Nephron (organoid): Measurements from ENCODE around the gene UNCX.
"Not testable (repeated sequence)": the region's sequence is repeated elsewhere in the genome, so short reads cannot be mapped to it uniquely, and the experiment has no call there.

Source experiments
- H3K27ac Mint-ChIP-seq, 3 experiments: 2 replicates each; pipeline ENCODE4 v1.8.0; 2020; ENCODE audit warnings: mixed read lengths in 3 of 3, mild to moderate bottlenecking in 2 of 3, moderate library complexity in 1 of 3
- H3K27me3 Mint-ChIP-seq: 2 replicates; pipeline ENCODE4 v1.8.0; 2021; ENCODE audit warnings: low read depth, mild to moderate bottlenecking, moderate library complexity, mixed read lengths
- H3K36me3 Mint-ChIP-seq: 2 replicates; pipeline ENCODE4 v1.8.0; 2020; ENCODE audit warnings: low read depth, mixed read lengths
- H3K4me1 Mint-ChIP-seq: 2 replicates; pipeline ENCODE4 v1.8.0; 2020; ENCODE audit warnings: mixed read lengths
- H3K4me3 Mint-ChIP-seq, 3 experiments: 2 replicates each; pipeline ENCODE4 v1.8.0; 2020; ENCODE audit warnings: mild to moderate bottlenecking in 3 of 3, mixed read lengths in 3 of 3, moderate library complexity in 2 of 3
- H3K9me3 Mint-ChIP-seq: 2 replicates; pipeline ENCODE4 v1.8.0; 2020; ENCODE audit warnings: mixed read lengths
- TF ChIP-seq, protein P1 (sequence below), 3 experiments: fragments of 200-600 bp; sonication (generic); IDR thresholded peaks; one replicate each; pipeline ENCODE4 v1.5.0; 2021; ENCODE audit warnings: antibody characterized with exemption in 3 of 3; ENCODE audit not compliant: unreplicated experiment in 3 of 3

Gene UNCX

DNA sequence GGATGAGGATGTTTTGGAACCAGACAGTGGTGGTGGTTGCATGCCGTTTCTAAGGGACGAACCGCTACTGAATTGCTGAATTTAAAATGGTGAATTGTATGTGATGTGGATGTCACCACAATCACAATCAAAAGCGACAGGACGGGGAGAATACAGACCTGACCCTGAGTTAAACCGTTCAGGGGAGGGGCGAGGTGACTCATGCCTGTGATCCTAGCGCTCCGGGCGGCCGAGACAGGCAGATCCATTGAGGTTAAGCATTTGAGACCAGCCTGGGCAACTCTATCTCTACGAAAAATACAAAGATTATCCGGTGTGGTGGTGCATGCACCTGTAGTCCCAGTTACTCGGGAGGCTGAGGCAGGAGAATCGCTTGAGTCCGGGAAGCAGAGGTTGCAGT lies 46.4 kb downstream of the UNCX start:
- Mint-ChIP-seq H3K4me3 (no peak overlapping the region), H3K4me1 (no peaks in the 10 kb centered on the region), H3K9me3 (peaks cover 13% of the 10 kb centered on the region), H3K27me3 (peaks cover 46% of the 10 kb centered on the region), H3K36me3 (peaks cover 8% of the 10 kb centered on the region), H3K27ac (no peak overlapping the region)
- TF ChIP-seq, protein P1, sequence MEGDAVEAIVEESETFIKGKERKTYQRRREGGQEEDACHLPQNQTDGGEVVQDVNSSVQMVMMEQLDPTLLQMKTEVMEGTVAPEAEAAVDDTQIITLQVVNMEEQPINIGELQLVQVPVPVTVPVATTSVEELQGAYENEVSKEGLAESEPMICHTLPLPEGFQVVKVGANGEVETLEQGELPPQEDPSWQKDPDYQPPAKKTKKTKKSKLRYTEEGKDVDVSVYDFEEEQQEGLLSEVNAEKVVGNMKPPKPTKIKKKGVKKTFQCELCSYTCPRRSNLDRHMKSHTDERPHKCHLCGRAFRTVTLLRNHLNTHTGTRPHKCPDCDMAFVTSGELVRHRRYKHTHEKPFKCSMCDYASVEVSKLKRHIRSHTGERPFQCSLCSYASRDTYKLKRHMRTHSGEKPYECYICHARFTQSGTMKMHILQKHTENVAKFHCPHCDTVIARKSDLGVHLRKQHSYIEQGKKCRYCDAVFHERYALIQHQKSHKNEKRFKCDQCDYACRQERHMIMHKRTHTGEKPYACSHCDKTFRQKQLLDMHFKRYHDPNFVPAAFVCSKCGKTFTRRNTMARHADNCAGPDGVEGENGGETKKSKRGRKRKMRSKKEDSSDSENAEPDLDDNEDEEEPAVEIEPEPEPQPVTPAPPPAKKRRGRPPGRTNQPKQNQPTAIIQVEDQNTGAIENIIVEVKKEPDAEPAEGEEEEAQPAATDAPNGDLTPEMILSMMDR (IDR thresholded peaks at IDR 0.05; ENCODE audit: unreplicated experiment in 3 of 3) = no peak

DNA sequence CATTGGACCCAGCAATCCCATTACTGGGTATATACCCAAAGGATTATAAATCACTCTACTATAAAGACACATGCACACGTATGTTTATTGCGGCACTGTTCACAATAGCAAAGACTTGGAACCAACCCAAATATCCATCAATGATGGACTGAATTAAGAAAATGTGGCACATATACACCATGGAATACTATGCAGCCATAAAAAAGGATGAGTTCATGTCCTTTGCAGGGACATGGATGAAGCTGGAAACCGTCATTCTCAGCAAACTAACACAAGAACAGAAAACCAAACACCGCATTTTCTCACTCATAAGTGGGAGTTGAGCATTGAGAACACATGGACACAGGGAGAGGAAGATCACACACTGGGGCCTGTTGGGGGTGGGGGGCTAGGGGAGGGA lies 47.2 kb downstream of the UNCX start:
- H3K4me1 Mint-ChIP-seq, H3K27ac Mint-ChIP-seq, H3K4me3 Mint-ChIP-seq, H3K36me3 Mint-ChIP-seq: not testable (repeated sequence)
- Mint-ChIP-seq H3K9me3 (peaks cover 13% of the 10 kb centered on the region), H3K27me3 (peaks cover 46% of the 10 kb centered on the region)

DNA sequence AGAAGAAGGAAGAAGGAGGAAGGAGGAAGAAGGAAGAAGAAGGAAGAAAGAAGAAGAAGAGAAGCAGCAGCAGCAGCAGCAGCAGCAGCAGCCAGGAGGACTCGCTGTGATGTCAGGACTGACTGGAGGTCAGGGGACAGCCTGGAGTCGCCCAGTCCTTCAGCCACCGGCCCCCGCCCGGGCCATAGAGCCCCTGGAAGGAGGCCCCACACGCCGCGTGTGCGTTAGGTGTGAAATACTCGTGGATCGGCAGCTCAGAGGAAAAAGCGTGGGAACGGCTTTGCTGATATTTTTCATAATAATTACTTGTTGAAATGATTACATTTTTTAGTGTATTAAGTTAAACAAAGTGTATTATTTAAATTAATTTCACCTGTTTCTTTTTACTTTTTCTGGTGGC lies 48.4 kb downstream of the UNCX start:
- Mint-ChIP-seq H3K27me3 (peaks cover 47% of the 10 kb centered on the region), H3K9me3 (peaks cover 13% of the 10 kb centered on the region)

DNA sequence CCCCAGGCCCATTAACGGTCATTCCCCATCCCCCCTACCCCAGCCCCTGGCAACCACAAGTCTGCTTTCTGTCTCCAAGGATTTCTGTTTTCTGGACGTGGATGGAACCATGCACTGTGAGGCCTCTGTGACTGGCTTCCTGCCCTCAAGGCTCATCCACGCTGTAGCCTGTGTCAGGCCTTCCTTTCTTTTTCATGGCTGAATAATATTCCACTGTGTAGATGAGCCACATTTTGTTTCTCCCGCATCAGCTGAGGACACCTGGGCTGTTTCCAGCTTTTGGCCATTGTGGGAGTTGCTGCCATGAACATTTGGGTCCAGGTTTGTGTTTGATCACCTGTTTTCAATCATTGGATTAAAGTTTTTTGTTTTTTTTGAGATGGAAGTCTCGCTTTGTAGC lies 50.0 kb downstream of the UNCX start:
- TF ChIP-seq, protein P1 (IDR thresholded peaks at IDR 0.05; ENCODE audit: unreplicated experiment in 3 of 3) = no peak
- Mint-ChIP-seq H3K9me3 (peaks cover 9% of the 10 kb centered on the region), H3K27ac (no peak overlapping the region), H3K36me3 (peaks cover 5% of the 10 kb centered on the region), H3K4me3 (no peak overlapping the region), H3K4me1 (no peaks in the 10 kb centered on the region), H3K27me3 (peaks cover 51% of the 10 kb centered on the region)

More for the DNA sequence above, 48.4 kb downstream of the UNCX start:
- TF ChIP-seq, protein P1 (IDR thresholded peaks at IDR 0.05; ENCODE audit: unreplicated experiment in 3 of 3) = no peak
- Mint-ChIP-seq H3K4me1 (no peaks in the 10 kb centered on the region), H3K27ac (no peak overlapping the region), H3K4me3 (no peak overlapping the region), H3K36me3 (peaks cover 8% of the 10 kb centered on the region)

DNA sequence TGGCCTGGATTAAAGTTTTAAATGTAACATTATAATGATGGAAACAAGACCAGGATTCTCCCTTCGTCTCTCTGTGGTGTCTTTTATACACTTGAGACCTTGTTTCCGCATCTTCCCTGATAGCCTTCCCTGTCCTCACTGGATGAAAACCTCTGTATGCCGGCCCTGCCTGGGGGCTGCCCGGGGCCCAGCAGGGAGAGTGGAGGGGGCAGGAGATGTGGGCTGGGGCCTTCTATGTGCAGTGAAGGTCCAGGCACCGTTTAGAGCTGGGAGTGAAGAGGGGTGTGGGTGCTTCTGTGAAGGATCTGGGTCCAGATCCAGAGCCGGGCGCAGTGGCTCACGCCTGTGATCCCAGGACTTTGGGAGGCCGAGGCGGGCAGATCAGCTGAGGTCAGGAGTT lies 50.7 kb downstream of the UNCX start:
- Mint-ChIP-seq H3K4me1 (no peaks in the 10 kb centered on the region), H3K4me3 (no peak overlapping the region), H3K27ac (no peak overlapping the region), H3K27me3 (peaks cover 48% of the 10 kb centered on the region), H3K36me3 (peaks cover 3% of the 10 kb centered on the region), H3K9me3 (peaks cover 5% of the 10 kb centered on the region)
- TF ChIP-seq, protein P1 (IDR thresholded peaks at IDR 0.05; ENCODE audit: unreplicated experiment in 3 of 3) = no peak

DNA sequence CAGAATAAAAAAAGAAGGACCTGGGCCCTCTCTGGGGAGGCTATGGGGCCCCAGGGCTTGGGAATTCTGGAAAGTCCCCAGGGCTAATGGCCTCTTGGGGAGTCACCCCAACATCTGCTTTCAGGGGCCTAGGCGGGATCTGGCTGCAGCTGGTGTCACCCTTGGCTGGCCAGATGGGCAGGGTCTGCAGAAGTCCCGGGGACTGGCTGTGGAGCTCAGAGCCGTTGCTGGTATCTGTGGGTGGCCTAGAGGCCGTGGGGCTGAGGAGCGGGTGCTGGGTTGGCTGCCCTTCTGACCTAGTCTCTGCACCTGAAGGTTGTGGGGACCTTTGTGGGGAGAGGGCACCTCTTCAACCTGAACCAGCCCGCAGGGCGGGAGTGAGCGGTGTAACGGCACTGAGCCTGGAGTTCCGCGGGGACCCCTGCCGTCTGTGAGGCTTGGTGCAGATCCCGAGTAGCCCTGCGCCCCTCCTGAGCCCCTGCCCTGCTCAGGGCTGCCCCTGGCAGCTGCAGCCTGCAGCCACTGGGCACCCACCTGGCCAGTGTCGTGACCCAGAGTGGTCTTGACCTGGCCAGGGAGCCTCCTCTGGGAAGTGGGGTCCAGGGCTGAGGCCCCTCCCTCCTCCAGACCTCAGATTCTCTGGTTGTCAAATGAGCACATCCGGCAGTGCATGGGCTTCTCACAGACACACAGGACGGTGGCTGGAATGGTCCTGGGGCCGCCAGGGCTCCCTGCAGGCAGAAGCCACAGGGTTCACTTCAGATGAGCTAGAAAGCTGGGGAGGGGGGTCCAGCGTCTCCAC lies 51.5 kb downstream of the UNCX start:
- TF ChIP-seq, protein P1 (IDR thresholded peaks at IDR 0.05; ENCODE audit: unreplicated experiment in 3 of 3) = no peak
- H3K36me3 Mint-ChIP-seq = no peaks in the 10 kb centered on the region
- H3K27me3 Mint-ChIP-seq = peaks cover 45% of the 10 kb centered on the region
- H3K9me3 Mint-ChIP-seq = no peaks in the 10 kb centered on the region
- no peaks in the 10 kb centered on the region for H3K4me1 Mint-ChIP-seq
- H3K4me3 Mint-ChIP-seq = no peak overlapping the region
- H3K27ac Mint-ChIP-seq = no peak overlapping the region
